K562 (cell line): ENCODE measurements around the gene TNFRSF11A.

Experiments
- KLF6 ChIP-seq: fragments of 250-450 bp; sonication (Bioruptor Pico); IDR thresholded peaks from 2 replicates; pipeline ENCODE4 v1.4.0; 2020; ENCODE audit warnings: mild to moderate bottlenecking, moderate library complexity, borderline replicate concordance
- MTA3 ChIP-seq: fragments of 450-650 bp; formaldehyde crosslinking; IDR thresholded peaks from 2 replicates; pipeline ENCODE4 v1.6.1; 2017; ENCODE audit warnings: mild to moderate bottlenecking, borderline replicate concordance
- NFIC ChIP-seq: fragments of 450-650 bp; IDR thresholded peaks from 2 replicates; pipeline ENCODE4 v1.6.1; 2017; ENCODE audit warnings: mild to moderate bottlenecking, inconsistent platforms
- NFRKB ChIP-seq: fragments of 450-650 bp; IDR thresholded peaks from 2 replicates; pipeline ENCODE4 v1.6.1; 2016; ENCODE audit warnings: low read depth
- POLR2AphosphoS5 ChIP-seq: IDR thresholded peaks from 2 replicates; pipeline ENCODE4 v1.6.1; 2011; ENCODE audit warnings: mild to moderate bottlenecking, low read depth, low read length, moderate library complexity; ENCODE audit not compliant: control insufficient read depth, insufficient read depth
- TCF3 ChIP-seq: sonication (generic); formaldehyde crosslinking; IDR thresholded peaks from 2 replicates; pipeline ENCODE4 v1.4.0; 2020; ENCODE audit warnings: mild to moderate bottlenecking, missing genetic modification reagents
- USF2 ChIP-seq: sonication (generic); formaldehyde crosslinking; IDR thresholded peaks from 2 replicates; pipeline ENCODE4 v1.5.0; 2020; ENCODE audit warnings: missing genetic modification reagents

- TF ChIP-seq MTA3 (no peak), NFIC (no peak), USF2 (CRISPR knock-in tag) (no peak), POLR2AphosphoS5 (no peak), TCF3 (CRISPR knock-in tag) (no peak), KLF6 (CRISPR knock-in tag) (no peak), NFRKB (no peak)
Measured at GRCh38 chr18:62366992-62367391, 41.9 kb downstream of the TNFRSF11A start.
